Frontal cortex (tissue), 4 donors: Measurements from ENCODE around the gene PDE4D. TPM values are rescaled to one million over a fixed set of nuclear protein-coding genes. Genes with fewer than 3 reads are reported as not detected.
A peak's percentile ranks its signal among the peaks of the same experiment; 100 is the strongest.

Source experiments
- DNase-seq, 2 donors: peaks; one replicate each; pipeline ENCODE4 v3.0.0; 2012; ENCODE audit warnings: low spot score in 2 of 2
- FAIRE-seq: peaks from 2 replicates; lab custom pipeline; 2012; peaks lifted over from hg19 to GRCh38; lab: Jason Lieb, UNC
- total RNA-seq: library from RNA; depleted of rRNA; stranded (reverse); fragments of >200 nt; gene quantifications from one replicate; pipeline ENCODE4 v1.2.3, GENCODE V29; 2014
- donor health status: control.
- donor health status: control.
- donor health status: control.

PDE4D gene
- total RNA-seq, 1 donor from 2014 or later, result 210 TPM

- FAIRE-seq, result peak; percentile 15
- no peak for DNase-seq
Measured at GRCh38 chr5:59362438-59362837, 531.1 kb downstream of the PDE4D start.

- FAIRE-seq, result no peak
- no peak for DNase-seq
Measured at GRCh38 chr5:59361454-59361853, 532.1 kb downstream of the PDE4D start.

- FAIRE-seq (no peak), DNase-seq (no peak)
Measured at GRCh38 chr5:59360130-59360555, 533.4 kb downstream of the PDE4D start.

- DNase-seq, result no peak
- FAIRE-seq, result no peak
Measured at GRCh38 chr5:59358005-59358861, 535.3 kb downstream of the PDE4D start.

GRCh38 chr5:59357381-59357977 is 536.0 kb downstream of the PDE4D start:
- no peak for FAIRE-seq

GRCh38 chr5:59356813-59357380 is 536.6 kb downstream of the PDE4D start:
- DNase-seq, result no peak

More at GRCh38 chr5:59357381-59357977, 536.0 kb downstream of the PDE4D start:
- DNase-seq, result no peak

GRCh38 chr5:59354811-59355210 is 538.7 kb downstream of the PDE4D start:
- DNase-seq (no peak), FAIRE-seq (no peak)

More at GRCh38 chr5:59356813-59357380, 536.6 kb downstream of the PDE4D start:
- FAIRE-seq, result no peak

GRCh38 chr5:59354274-59354673 is 539.3 kb downstream of the PDE4D start:
- no peak for DNase-seq
- FAIRE-seq, result no peak

GRCh38 chr5:59351076-59351794 is 542.3 kb downstream of the PDE4D start:
- DNase-seq, result no peak

GRCh38 chr5:59348189-59348588 is 545.3 kb downstream of the PDE4D start:
- no peak for FAIRE-seq
- DNase-seq, result no peak

More at GRCh38 chr5:59351076-59351794, 542.3 kb downstream of the PDE4D start:
- FAIRE-seq, result no peak

- FAIRE-seq (no peak), DNase-seq (no peak)
Measured at GRCh38 chr5:59346982-59347381, 546.5 kb downstream of the PDE4D start.

- DNase-seq, result no peak
- no peak for FAIRE-seq
Measured at GRCh38 chr5:59346514-59346913, 547.0 kb downstream of the PDE4D start.

- FAIRE-seq (no peak), DNase-seq (no peak)
Measured at GRCh38 chr5:59342181-59342580, 551.3 kb downstream of the PDE4D start.

- DNase-seq (no peak), FAIRE-seq (no peak)
Measured at GRCh38 chr5:59341760-59342159, 551.8 kb downstream of the PDE4D start.

GRCh38 chr5:59341155-59341554 is 552.4 kb downstream of the PDE4D start:
- DNase-seq, result no peak
- no peak for FAIRE-seq

- FAIRE-seq (no peak), DNase-seq (no peak)
Measured at GRCh38 chr5:59340637-59341036, 552.9 kb downstream of the PDE4D start.

GRCh38 chr5:59337240-59337639 is 556.3 kb downstream of the PDE4D start:
- no peak for FAIRE-seq
- no peak for DNase-seq

GRCh38 chr5:59335544-59335943 is 558.0 kb downstream of the PDE4D start:
- DNase-seq (peak in 1 of 2 donors; percentile 1), FAIRE-seq (no peak)

- no peak for DNase-seq
- no peak for FAIRE-seq
Measured at GRCh38 chr5:59333416-59333815, 560.1 kb downstream of the PDE4D start.

GRCh38 chr5:59332236-59332973 is 561.1 kb downstream of the PDE4D start:
- DNase-seq (no peak), FAIRE-seq (no peak)
